Measurements from ENCODE around the gene ZC3H7B.

DNA sequence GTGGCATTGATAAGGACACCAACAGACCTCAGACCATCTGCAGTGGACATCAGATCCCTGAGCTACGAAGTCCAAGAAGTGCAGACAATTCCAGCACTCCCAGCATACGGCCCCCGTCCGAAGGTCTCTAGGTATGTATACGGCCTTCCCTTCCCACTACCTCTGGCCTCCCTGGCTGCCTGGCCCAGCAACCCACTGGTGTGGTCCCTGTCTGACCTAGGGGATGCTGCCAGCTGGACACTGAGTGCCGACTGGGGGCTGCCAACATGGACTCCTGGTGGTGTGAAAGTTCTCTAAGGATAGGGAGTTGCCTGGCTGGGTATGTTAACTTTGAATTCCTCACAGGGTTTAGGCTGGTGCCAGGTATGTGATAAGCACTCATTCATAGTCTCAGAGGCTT lies 62.9 kb downstream of the ZC3H7B start:
- TF ChIP-seq EZH2phosphoT487 (IDR thresholded peaks at IDR 0.05; ENCODE audit: insufficient read depth, low read depth): no peak
- no peak for TF ChIP-seq EZH2 (IDR thresholded peaks at IDR 0.05; ENCODE audit: insufficient read depth, poor library complexity, severe bottlenecking)
